C4-2B (cell line): ENCODE results near the gene FAF1.

ENCODE experiments used
- ZFX ChIP-seq: fragments of 450-650 bp; IDR thresholded peaks from 2 replicates; pipeline ENCODE4 v1.6.1; 2017
- TF ChIP-seq, protein P1 (sequence below): fragments of 450-650 bp; conservative IDR thresholded peaks from 2 replicates; pipeline ENCODE4 v1.5.1; 2017; ENCODE audit warnings: mild to moderate bottlenecking

DNA sequence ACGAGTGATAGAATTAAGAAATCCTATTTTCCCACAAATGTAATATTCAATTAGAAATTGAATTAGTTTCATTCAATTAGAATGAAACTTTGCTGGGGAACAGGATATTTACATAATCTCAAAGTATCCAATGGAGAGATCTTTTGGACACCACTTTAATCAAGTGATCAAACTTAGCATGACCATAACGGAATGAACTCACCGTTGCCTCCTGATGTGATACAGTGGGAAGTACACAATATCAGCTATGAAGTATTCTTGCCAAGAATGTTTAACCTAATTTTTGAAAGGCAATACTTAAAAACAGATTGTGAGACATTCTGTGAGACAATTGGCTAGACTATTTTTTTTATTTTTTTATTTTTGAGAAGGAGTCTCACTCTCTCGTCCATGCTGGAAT is 26.6 kb upstream of the FAF1 start:
- TF ChIP-seq ZFX: no peak
- TF ChIP-seq, protein P1, sequence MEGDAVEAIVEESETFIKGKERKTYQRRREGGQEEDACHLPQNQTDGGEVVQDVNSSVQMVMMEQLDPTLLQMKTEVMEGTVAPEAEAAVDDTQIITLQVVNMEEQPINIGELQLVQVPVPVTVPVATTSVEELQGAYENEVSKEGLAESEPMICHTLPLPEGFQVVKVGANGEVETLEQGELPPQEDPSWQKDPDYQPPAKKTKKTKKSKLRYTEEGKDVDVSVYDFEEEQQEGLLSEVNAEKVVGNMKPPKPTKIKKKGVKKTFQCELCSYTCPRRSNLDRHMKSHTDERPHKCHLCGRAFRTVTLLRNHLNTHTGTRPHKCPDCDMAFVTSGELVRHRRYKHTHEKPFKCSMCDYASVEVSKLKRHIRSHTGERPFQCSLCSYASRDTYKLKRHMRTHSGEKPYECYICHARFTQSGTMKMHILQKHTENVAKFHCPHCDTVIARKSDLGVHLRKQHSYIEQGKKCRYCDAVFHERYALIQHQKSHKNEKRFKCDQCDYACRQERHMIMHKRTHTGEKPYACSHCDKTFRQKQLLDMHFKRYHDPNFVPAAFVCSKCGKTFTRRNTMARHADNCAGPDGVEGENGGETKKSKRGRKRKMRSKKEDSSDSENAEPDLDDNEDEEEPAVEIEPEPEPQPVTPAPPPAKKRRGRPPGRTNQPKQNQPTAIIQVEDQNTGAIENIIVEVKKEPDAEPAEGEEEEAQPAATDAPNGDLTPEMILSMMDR: no peak; the same call in 1 of the 2 replicates
